ENCODE results near the gene KDM8.

Gene KDM8

DNA sequence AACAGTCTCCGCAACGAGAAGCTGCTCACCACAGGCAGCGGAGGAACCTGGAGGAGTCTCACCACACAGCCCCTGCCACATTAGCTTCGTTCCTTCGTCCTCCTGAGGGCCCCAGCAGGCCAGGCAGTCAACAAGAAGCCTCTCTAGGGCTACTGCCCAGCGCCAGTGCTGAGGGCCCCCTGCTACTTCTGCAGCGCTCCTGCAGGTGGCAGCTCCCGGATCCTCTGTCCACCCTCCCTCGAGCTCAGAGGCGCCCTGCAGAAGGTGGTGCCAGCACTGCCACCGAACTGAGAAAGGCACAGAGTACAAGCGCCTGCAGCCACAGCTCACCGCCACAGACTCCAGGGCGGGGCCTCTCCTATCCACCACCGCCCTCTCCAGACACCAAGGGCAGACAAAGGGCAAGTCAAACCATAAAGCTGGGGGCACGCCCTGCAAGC is 27.3 kb downstream of the KDM8 start:
- peak; percentile 37 for DNase-seq (ENCODE audit: low spot score)

DNA sequence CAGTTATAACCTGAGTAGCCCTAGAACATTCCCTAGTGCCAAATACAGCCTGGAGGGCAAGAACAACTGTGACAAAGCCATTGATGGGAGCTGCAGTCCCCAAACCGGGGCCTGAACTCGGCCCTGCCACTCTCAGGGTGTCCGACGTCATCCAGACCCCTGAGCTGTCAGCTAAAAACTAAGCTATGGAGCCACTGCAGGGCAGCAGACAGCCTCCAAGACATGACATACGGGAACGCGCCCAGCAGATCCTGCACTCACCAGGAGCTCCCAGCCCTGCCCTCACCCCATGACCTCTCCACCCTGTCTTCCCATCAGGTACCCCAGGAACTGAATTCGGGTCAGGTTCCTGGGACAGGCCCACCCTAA is 28.4 kb downstream of the KDM8 start:
- DNase-seq (ENCODE audit: low spot score) = no peak

- DNase-seq (ENCODE audit: low spot score) = peak; percentile 70
Observed at GRCh38 chr16:27232061-27232900, 29.0 kb downstream of the KDM8 start.

GRCh38 chr16:27232901-27233625 is 29.7 kb downstream of the KDM8 start:
- peak; percentile 38 for DNase-seq (ENCODE audit: low spot score)

GRCh38 chr16:27233731-27234130 is 30.4 kb downstream of the KDM8 start:
- DNase-seq (ENCODE audit: low spot score) = peak; percentile 30

GRCh38 chr16:27234171-27234570 is 30.8 kb downstream of the KDM8 start:
- DNase-seq (ENCODE audit: low spot score) = no peak

GRCh38 chr16:27234603-27235002 is 31.3 kb downstream of the KDM8 start:
- DNase-seq (ENCODE audit: low spot score) = no peak

- DNase-seq (ENCODE audit: low spot score) = peak; percentile 78
Observed at GRCh38 chr16:27235055-27235937, 32.0 kb downstream of the KDM8 start.

DNA sequence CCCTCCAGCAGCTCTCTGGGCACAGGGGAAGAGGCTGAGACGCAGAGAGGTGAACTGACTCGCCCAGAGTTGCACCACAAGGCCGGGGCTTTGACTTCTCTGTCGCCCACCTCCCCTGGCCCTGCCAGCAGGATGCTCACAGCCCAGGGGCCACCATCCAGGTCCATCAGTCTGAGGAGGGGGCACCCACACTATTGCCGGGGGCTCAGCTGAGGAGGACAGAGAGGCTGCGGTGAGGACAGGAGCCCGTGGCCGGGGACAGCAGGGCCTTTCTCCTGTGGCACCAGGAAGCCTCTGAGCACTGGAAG is 32.6 kb downstream of the KDM8 start:
- DNase-seq (ENCODE audit: low spot score) = no peak

GRCh38 chr16:27236635-27237218 is 33.4 kb downstream of the KDM8 start:
- DNase-seq (ENCODE audit: low spot score) = no peak

- peak; percentile 68 for DNase-seq (ENCODE audit: low spot score)
Observed at GRCh38 chr16:27237219-27238015, 34.1 kb downstream of the KDM8 start.

GRCh38 chr16:27238016-27238587 is 34.8 kb downstream of the KDM8 start:
- DNase-seq (ENCODE audit: low spot score) = no peak

- no peak for DNase-seq (ENCODE audit: low spot score)
Observed at GRCh38 chr16:27238591-27238990, 35.3 kb downstream of the KDM8 start.

GRCh38 chr16:27239026-27239425 is 35.7 kb downstream of the KDM8 start:
- DNase-seq (ENCODE audit: low spot score) = no peak

DNA sequence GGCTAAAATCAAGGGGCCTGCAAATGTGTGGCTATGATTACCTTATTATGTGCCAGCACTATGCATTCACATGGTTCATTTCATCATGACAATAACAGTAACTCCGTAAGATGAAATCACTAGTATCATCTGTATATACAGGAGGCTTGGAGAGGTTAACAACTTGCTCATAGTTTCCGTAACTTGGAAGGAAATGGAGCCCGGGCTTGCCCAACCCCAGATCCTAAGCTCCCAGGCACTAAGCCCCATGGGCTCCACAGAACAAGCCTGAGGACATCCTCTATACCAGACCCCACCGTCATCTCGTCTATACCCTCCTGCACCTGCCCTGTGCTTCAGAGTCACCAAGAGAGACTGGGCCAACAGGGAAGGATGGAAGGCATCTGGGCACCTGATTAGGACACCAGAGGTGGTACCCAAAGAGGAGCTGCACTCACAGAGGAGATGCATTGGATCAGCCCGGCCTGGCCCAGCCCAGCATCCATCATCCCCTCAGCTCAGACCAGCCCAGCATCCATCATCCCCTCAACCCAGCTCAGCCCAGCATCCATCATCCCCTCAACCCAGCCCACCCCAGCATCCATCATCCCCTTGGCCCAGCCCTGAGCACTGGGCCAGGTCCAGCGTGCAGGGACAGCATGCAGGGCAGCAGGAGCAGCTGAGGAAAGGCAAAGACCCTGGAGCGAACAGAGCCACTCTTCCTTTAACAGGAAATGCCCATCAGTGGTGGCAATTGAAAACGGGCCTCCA is 36.8 kb downstream of the KDM8 start:
- DNase-seq (ENCODE audit: low spot score) = no peak

- no peak for DNase-seq (ENCODE audit: low spot score)
Observed at GRCh38 chr16:27240948-27241531, 37.7 kb downstream of the KDM8 start.

DNA sequence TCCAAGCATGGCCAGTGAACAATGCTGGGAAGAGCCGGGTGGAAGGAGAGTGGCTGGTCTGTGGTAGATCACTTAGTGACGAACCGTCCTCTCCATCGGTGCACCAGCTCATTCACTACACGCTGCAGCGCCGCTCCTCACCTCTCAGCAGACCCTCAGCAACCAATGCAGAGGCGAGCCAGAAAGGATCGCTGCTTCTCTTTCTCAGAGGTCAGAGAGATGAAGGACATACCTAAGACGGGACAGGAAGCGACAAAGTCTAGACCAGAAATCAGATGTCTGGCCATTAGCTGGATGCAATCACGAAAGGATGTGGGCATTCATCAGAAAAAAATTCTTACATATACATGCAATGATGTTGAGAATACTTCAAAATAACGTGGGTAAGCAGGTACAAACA is 38.3 kb downstream of the KDM8 start:
- DNase-seq (ENCODE audit: low spot score) = no peak

DNA sequence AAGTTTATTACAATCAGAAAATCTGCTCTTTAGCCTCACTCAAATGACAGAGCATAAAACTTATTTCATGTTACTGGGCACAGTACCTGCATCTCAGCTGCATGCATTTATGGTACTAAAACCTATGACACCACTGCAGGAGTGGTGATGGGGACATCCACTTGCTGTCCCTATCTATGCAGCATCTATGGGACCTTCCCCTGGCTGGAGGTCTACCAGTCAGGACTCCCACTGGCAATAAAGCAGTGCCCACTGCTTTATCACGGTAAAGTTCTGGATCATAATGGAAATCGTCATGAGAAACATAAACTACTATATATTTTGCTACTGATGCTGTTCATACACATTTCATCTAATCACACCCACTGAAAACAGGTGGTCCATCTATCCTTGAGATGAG is 39.1 kb downstream of the KDM8 start:
- DNase-seq (ENCODE audit: low spot score) = no peak

DNA sequence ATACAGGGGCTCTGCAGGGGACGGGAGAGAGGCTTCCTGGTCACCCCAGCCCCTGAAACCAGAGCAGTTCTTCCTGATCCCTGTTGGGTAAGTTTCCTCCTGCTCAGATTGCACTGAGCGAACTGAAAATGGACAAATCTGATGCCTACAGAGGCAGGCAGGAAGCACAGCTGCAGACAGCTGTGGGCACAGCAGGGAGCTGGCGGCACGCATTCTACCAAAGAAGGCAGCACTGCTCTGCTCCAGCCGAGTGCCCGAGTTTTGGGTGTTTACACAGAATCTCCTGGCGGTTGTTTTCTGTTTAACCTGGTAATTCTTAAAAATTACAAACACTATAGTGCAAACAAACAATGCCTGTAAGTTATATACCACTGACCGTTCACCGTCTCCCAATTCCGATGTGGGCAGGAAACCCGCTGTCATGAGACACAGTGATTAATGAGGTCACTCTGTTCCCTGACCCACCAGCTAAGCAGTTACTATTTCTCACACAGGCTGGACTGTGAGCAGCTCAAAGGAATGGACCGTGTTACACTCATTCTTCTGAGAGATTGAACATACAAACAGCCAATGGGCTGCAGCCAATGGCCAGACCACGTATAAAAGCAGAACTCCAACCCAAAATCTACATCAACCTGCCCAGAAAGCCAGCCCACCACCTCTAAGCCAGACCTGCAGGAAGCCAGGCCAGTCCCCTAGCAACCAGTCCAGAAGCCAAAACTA is 39.7 kb downstream of the KDM8 start:
- DNase-seq (ENCODE audit: low spot score) = no peak
